NCI-H524 treated with DMSO at 0.1 percent for 48 hours (cell line): ENCODE data around the gene TSPEAR.
"Not testable (repeated sequence)": the region's sequence is repeated elsewhere in the genome, so short reads cannot be mapped to it uniquely, and the experiment has no call there.

ENCODE experiments used
- DNase-seq: peaks from one replicate; lab custom pipeline; 2025; lab: John Stamatoyannopoulos, UW

TSPEAR gene

DNA sequence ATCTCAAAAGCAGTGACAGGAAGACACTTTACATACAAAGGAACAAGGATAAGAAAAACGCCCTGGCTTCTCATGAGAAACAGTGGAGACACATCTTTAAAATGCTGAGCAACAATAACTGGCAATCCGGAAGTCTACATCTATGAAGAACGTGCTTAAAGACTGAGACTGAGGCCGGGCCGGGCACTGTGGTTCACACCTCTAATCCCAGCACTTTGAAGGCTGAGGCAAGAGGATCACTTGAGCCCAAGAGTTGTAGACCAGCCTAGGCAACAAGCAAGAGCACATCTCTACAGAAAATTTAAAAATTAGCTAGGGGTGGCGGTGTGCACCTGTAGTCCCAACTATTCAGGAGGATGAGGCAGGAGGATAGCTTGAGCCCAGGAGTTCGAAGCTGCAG lies 27.3 kb downstream of the TSPEAR start:
- no peak for DNase-seq

DNA sequence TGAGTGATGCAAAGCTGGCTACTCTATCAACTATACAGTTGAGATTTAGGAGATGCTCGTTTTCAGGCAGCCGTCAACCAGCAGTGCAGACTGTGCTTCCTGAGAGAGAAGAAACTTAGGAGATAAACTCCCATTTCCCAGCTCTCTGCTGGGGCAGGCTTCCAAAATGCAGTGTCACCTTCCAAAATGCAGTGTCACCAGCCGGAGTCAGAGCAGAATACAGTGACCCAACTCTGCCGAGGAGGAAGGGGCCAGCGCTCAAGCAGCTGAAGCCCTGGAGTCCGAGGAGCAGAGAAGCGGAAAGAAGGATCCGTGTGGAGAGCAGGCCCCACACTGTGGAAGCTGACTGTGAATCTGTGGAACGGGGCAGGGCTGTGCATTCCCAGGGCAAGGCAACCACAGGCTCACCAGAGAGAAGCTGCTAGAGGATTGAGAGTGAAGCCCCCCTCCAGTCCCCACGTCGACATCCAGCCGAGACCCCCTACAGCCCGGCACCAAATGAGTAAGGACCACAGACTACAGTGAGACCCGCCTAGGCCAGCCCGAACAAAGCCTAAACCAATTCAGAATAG lies 28.7 kb downstream of the TSPEAR start:
- no peak for DNase-seq

GRCh38 chr21:44681861-44682579 lies 29.4 kb downstream of the TSPEAR start, which contains the start of gene KRTAP12-1:
KRTAP12-1 (minus strand) TSS chr21:44682163; CDS start chr21:44682123, 40 bp downstream.
- peak; percentile 63 for DNase-seq

DNA sequence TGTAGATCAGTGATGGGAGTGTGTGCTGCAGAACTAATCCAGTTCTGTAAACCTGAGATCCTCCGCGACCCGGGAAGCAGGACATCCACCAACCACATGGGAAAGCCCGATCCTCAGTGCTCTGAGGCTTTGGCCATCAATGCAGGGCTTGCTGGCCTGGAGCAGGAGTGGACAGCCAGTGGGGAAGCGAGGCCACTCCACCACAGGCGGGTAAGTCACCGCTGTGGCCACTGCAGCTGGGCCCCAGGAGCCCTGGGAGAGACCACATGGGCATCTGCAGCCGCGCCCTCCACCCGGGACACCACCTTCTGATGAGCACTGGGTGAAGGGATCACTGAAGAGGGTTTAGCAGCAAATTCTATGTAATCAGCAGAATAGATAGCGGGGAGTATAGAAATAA lies 30.2 kb downstream of the TSPEAR start:
- DNase-seq, result no peak

DNA sequence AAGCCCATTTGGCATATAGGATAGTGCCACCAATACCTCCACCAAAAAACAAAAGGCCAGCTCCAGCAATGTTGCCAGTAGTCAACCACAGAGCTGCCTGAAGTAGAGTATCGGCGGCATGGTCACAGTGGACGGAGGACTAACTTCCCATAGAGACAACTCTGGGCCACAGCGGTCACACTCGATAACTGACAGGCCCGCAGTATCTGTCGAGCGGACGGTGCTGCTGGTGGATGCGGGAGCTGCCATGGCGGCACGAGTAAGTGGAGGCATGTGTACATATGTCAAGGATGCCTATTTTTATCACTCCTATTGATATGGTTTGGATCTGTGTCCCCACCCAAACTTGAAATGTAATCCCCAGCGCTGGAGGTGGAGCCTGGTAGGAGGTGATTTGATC lies 33.5 kb downstream of the TSPEAR start:
- DNase-seq, result no peak

DNA sequence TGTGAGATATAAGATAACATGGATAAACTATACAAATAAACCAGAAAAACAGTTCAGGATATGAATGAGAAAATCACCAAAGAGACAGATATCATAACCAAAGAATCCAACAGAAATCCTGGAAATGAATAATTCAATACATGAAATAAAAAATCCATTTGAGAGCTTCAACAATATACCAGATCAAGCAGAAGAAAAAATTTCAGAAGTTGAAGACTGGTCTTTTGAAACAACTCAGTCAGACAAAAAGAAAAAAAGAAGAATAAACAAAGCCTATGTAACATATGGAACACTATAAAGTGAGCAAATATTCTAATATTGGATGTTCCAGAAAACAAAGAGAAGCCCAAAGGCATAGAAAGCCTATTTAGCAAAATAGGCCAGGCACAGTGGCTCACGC lies 39.5 kb downstream of the TSPEAR start:
- no peak for DNase-seq

GRCh38 chr21:44670642-44671432 lies 40.5 kb downstream of the TSPEAR start:
- DNase-seq, result no peak

DNA sequence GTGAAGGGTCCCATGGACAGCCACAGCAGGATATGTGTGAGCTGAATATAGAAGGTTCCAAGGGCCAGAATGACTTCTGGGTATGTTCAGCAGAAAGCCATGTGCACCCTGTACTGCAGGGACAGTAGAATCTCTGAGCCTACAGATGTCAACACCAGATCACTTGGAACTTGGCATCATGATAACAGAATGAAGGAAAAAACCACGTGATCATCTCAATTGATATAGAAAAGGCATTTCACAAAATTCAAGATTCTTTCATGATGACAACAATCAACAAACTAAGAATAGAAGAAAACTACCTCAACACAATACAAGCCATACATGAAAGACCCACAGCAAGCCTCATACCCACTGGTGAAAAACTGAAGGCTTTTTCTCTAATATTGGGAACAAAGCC lies 43.8 kb downstream of the TSPEAR start:
- DNase-seq, result no peak

- no peak for DNase-seq
Measured at GRCh38 chr21:44666401-44667320, 44.7 kb downstream of the TSPEAR start, which contains the start of gene KRTAP12-2. KRTAP12-2 (minus strand) TSS chr21:44666927; CDS start chr21:44666886, 41 bp downstream.

DNA sequence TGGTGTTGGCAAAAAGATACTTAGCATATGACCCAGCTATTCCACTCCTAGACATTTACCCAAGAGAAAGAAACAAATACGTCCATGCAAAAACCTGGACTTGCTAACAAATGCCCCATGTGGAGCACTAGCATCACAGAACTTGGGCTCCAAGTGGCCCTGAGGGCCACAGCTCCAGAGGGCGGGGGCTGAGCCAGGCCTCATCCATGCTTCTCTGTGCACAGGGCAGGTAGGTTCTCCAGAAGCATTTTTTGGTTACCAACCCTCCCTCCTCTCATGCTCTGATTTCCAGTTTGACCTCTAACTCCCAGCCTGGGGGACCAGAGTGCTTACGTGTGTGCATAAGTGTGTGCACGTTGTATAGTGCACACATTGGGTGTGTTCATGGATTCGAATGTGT lies 46.7 kb downstream of the TSPEAR start:
- no peak for DNase-seq

- not testable (repeated sequence) for DNase-seq
Measured at GRCh38 chr21:44661567-44661966, 49.8 kb downstream of the TSPEAR start.

DNA sequence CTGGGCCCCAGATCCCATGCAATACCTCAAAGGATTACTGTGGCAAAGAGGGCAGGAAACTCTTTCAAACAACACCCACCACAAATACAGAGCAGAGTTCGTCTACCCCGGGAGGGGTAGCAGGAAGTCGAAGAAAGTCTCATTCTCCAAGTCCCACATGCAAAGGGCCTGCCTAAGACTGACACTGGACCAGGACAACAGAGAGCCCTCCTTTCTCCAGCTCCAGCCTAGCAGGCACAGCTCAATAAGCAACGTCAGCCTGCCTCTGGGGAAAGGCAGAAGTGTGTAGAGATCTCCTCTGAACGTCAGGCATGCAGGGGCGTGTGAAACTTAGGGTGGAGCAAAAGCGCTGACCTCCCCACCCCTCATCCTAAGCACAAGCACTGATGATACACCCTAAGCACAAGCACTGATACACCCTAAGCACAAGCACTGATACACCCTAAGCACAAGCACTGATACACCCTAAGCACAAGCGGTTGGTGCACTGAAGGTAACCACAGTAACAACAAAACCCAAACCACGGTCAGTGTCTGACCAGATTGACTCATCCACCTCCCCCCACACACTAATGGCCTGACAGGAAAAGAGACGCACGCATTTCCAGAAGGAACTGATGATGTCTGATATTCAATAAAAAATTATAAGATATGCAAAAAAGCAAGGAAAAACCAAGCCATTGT lies 52.3 kb downstream of the TSPEAR start:
- DNase-seq, result no peak

GRCh38 chr21:44658541-44658910 lies 52.8 kb downstream of the TSPEAR start:
- DNase-seq, result no peak

DNA sequence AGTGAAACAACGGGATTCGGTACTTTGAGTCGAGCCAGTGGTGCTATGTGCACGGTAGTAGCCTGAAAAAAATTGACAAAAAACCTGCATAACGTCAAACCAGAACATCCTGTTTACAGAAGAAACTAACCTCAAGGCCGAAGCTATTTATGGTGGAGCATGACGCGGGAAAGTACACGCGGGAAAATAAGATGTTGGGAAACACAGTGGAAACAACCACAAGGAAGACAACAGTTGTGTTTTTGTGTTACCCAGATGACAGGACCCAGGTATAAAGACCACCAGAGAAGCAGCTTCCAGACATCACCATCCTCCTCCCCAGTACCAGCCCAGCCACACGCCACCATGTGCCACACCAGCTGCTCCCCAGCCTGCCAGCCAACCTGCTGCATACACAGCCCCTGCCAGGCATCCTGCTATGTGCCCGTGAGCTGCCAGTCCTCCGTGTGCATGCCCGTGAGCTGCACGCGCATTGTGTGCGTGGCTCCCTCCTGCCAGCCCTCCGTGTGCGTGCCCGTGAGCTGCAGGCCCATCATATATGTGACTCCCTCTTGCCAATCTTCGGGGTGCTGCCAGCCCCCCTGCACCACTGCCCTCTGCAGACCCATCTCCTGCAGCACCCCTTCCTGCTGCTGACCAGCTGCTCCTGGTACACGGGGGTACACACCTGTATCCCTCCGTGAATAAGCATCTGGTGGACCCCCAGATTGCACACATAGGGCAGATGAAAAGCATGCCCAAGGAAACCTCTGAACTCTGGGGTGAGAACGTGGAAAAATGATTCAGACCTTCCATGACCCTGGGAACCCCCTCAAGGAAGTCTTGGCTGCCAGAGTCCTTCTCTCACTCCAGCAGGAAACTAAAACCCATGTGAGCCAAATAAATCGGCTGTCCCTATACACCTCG lies 53.5 kb downstream of the TSPEAR start, which contains the start of gene KRTAP12-3:
KRTAP12-3 (plus strand) TSS at position 298 of the 906 bp plus-strand sequence; CDS start at position 346, 48 bp downstream.
- DNase-seq, result no peak

DNA sequence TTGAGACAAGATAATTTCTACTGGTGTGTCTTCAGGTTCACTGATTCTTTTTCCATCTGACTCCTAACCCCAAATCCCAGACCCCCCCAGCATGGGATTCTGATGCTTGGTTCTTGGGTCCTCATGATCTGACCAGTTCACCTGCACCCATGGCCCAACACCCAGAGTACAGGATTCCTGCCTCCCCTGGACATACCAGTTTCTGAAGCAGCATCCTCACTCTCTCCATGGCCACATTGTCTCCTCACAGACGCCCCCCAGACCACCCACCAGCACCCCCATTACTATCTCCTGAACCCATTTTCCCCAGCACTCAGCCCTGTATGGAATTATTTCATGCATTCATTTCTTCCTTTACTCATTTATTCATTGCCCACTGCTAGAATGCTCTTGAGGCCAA lies 54.5 kb downstream of the TSPEAR start:
- no peak for DNase-seq

- no peak for DNase-seq
Measured at GRCh38 chr21:44654576-44655175, 56.7 kb downstream of the TSPEAR start, which contains the start of gene KRTAP12-4. KRTAP12-4 (minus strand) TSS chr21:44654659; CDS start chr21:44654614, 45 bp downstream.

- no peak for DNase-seq
Measured at GRCh38 chr21:44653656-44654575, 57.5 kb downstream of the TSPEAR start.

GRCh38 chr21:44653123-44653522 lies 58.2 kb downstream of the TSPEAR start:
- no peak for DNase-seq
